ENCODE measurements around the gene ALPL. TPM values are rescaled to one million over a fixed set of nuclear protein-coding genes. Genes with fewer than 3 reads are reported as not detected.

ALPL gene
- total and polyA plus RNA-seq, 2 donors (not counting 1 experiment from before 2014, with no cell fraction given): 1.3 to 3.6 TPM

DNA sequence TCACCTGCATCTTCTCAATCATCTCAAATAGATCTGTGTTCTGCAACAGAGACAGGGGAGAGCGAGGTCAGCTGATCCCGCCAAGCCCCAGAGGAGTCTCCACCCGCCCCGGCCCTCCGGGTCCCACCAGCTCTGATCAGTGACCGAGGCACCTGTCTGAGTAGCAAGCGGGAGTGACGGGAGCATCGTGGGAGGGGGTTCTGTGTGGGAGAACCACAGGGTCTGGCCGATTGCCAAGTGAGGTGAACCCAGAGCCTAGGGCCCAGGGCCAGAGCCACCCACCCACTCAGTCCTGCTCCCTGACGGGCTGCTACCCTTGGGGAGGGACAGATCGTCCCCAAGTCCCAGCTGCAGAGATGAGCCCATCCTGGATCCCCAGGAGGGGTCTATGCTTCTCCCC is 110.8 kb downstream of the ALPL start:
- H2AFZ ChIP-seq (ENCODE audit: low read length): no peak overlapping the region
- no peak for TF ChIP-seq EZH2 (IDR thresholded peaks at IDR 0.05; ENCODE audit: low read length, missing control alignments)
- TF ChIP-seq, protein P1, sequence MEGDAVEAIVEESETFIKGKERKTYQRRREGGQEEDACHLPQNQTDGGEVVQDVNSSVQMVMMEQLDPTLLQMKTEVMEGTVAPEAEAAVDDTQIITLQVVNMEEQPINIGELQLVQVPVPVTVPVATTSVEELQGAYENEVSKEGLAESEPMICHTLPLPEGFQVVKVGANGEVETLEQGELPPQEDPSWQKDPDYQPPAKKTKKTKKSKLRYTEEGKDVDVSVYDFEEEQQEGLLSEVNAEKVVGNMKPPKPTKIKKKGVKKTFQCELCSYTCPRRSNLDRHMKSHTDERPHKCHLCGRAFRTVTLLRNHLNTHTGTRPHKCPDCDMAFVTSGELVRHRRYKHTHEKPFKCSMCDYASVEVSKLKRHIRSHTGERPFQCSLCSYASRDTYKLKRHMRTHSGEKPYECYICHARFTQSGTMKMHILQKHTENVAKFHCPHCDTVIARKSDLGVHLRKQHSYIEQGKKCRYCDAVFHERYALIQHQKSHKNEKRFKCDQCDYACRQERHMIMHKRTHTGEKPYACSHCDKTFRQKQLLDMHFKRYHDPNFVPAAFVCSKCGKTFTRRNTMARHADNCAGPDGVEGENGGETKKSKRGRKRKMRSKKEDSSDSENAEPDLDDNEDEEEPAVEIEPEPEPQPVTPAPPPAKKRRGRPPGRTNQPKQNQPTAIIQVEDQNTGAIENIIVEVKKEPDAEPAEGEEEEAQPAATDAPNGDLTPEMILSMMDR (conservative IDR thresholded peaks at IDR 0.05 in 1 of 2, IDR thresholded peaks at IDR 0.05 in 1 of 2; ENCODE audit: low read depth in 1 of 2, low read length in 2 of 2): no peak
- no peak overlapping the region for H3K4me2 ChIP-seq (ENCODE audit: extremely low read depth, insufficient read depth, low read length)
- no peak overlapping the region for H3K4me3 ChIP-seq (replicated peaks in 1 of 4; ENCODE audit: control extremely low read depth in 1 of 4, insufficient read depth in 1 of 4, low read depth in 3 of 4, low read length in 4 of 4)
- no peaks in the 10 kb centered on the region for H3K4me1 ChIP-seq (ENCODE audit: control insufficient read depth, extremely low read depth, insufficient read depth, low read length)
- H3K79me2 ChIP-seq (ENCODE audit: control insufficient read depth, insufficient read depth, low read length): no peaks in the 10 kb centered on the region
- no peak overlapping the region for H3K27ac ChIP-seq (ENCODE audit: insufficient read depth, low read length)
- DNase-seq (ENCODE audit: low read depth in 2 of 2): no peak
- H3K9ac ChIP-seq (ENCODE audit: insufficient read depth, low read length): no peak overlapping the region
- H3K9me3 ChIP-seq (ENCODE audit: control insufficient read depth, insufficient read depth, low read depth, low read length): no peaks in the 10 kb centered on the region
- peaks cover 12% of the 10 kb centered on the region for H3K27me3 ChIP-seq (ENCODE audit: control insufficient read depth, insufficient read depth, low read length)
- H3K36me3 ChIP-seq (ENCODE audit: control insufficient read depth, insufficient read depth, low read length): no peaks in the 10 kb centered on the region
- H4K20me1 ChIP-seq (ENCODE audit: control insufficient read depth, extremely low read depth, insufficient read depth, low read length): no peaks in the 10 kb centered on the region

DNA sequence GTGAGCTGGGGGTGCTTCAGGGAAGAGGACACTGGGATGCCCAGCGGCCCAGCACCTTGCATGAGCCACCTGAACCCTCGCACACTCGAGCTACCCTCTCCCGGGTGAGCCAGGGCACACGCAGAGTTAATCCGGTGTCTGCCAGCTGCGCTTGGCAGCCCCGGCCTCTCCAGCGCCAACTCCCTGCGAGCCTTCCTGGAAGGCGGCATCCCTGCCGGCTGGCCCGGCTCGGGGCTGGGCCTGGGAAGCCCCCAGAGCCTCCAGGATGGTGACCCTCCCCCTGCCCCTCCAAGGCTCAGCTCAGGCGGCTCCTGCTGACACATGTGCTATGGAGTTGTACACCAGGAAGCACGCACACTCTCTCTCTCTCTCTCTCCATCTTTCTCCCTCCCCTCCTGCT is 111.3 kb downstream of the ALPL start:
- TF ChIP-seq EZH2 (IDR thresholded peaks at IDR 0.05; ENCODE audit: low read length, missing control alignments): no peak
- TF ChIP-seq, protein P1 (conservative IDR thresholded peaks at IDR 0.05 in 1 of 2, IDR thresholded peaks at IDR 0.05 in 1 of 2; ENCODE audit: low read depth in 1 of 2, low read length in 2 of 2): no peak
- Histone ChIP-seq H4K20me1 (ENCODE audit: control insufficient read depth, extremely low read depth, insufficient read depth, low read length) (no peaks in the 10 kb centered on the region), H3K4me2 (ENCODE audit: extremely low read depth, insufficient read depth, low read length) (no peak overlapping the region), H3K4me1 (ENCODE audit: control insufficient read depth, extremely low read depth, insufficient read depth, low read length) (no peaks in the 10 kb centered on the region), H3K9me3 (ENCODE audit: control insufficient read depth, insufficient read depth, low read depth, low read length) (no peaks in the 10 kb centered on the region), H2AFZ (ENCODE audit: low read length) (no peak overlapping the region), H3K4me3 (replicated peaks in 1 of 4; ENCODE audit: control extremely low read depth in 1 of 4, insufficient read depth in 1 of 4, low read depth in 3 of 4, low read length in 4 of 4) (no peak overlapping the region), H3K79me2 (ENCODE audit: control insufficient read depth, insufficient read depth, low read length) (no peaks in the 10 kb centered on the region), H3K27ac (ENCODE audit: insufficient read depth, low read length) (no peak overlapping the region), H3K27me3 (ENCODE audit: control insufficient read depth, insufficient read depth, low read length) (peaks cover 12% of the 10 kb centered on the region), H3K36me3 (ENCODE audit: control insufficient read depth, insufficient read depth, low read length) (no peaks in the 10 kb centered on the region), H3K9ac (ENCODE audit: insufficient read depth, low read length) (no peak overlapping the region)
- no peak for DNase-seq (ENCODE audit: low read depth in 2 of 2)

DNA sequence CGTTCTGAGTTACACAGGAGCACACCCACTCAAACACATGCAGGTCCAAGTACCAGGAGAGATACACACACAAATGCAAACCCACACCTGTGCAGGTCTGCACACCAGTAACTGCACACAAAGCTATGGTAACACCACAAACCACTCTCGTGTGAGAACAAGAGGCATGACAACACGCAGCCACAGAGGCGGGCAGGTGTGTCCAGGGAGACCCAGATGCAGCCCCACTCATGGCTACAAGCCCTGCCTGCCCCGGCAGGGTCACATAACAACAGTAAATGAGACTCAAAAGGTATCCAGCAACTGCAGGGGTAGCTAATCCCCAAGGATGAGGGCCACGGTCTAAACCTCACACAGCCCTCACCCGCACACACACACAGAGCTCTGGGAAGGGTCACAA is 111.8 kb downstream of the ALPL start:
- no peaks in the 10 kb centered on the region for H4K20me1 ChIP-seq (ENCODE audit: control insufficient read depth, extremely low read depth, insufficient read depth, low read length)
- no peak for TF ChIP-seq EZH2 (IDR thresholded peaks at IDR 0.05; ENCODE audit: low read length, missing control alignments)
- TF ChIP-seq, protein P1 (conservative IDR thresholded peaks at IDR 0.05 in 1 of 2, IDR thresholded peaks at IDR 0.05 in 1 of 2; ENCODE audit: low read depth in 1 of 2, low read length in 2 of 2): no peak
- no peak for DNase-seq (ENCODE audit: low read depth in 2 of 2)
- no peak overlapping the region for H3K9ac ChIP-seq (ENCODE audit: insufficient read depth, low read length)
- no peaks in the 10 kb centered on the region for H3K9me3 ChIP-seq (ENCODE audit: control insufficient read depth, insufficient read depth, low read depth, low read length)
- no peak overlapping the region for H3K4me3 ChIP-seq (replicated peaks in 1 of 4; ENCODE audit: control extremely low read depth in 1 of 4, insufficient read depth in 1 of 4, low read depth in 3 of 4, low read length in 4 of 4)
- no peaks in the 10 kb centered on the region for H3K4me1 ChIP-seq (ENCODE audit: control insufficient read depth, extremely low read depth, insufficient read depth, low read length)
- no peaks in the 10 kb centered on the region for H3K36me3 ChIP-seq (ENCODE audit: control insufficient read depth, insufficient read depth, low read length)
- H3K27me3 ChIP-seq (ENCODE audit: control insufficient read depth, insufficient read depth, low read length): peaks cover 12% of the 10 kb centered on the region
- H3K27ac ChIP-seq (ENCODE audit: insufficient read depth, low read length): no peak overlapping the region
- H2AFZ ChIP-seq (ENCODE audit: low read length): no peak overlapping the region
- no peak overlapping the region for H3K4me2 ChIP-seq (ENCODE audit: extremely low read depth, insufficient read depth, low read length)
- no peaks in the 10 kb centered on the region for H3K79me2 ChIP-seq (ENCODE audit: control insufficient read depth, insufficient read depth, low read length)

All from fibroblast of lung (primary cell).